Measurements from ENCODE around the gene TMEM59.

DNA sequence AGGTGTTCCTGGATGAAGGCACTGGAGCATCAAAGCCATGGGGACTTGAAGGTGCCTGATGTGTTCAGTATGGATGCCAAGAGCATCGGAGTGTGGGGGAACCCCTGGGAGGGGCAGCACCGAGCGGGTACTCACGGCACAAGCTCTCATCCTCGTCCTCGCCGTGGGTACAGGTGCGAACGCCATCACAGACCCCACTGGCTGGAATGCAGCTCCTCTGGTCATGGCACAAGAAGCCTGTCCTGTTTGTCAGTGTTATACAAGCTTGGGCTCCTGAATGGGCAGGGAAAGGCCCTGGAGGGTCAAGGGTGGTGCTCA is 41.0 kb downstream of the TMEM59 start:
- TF ChIP-seq, protein P1, sequence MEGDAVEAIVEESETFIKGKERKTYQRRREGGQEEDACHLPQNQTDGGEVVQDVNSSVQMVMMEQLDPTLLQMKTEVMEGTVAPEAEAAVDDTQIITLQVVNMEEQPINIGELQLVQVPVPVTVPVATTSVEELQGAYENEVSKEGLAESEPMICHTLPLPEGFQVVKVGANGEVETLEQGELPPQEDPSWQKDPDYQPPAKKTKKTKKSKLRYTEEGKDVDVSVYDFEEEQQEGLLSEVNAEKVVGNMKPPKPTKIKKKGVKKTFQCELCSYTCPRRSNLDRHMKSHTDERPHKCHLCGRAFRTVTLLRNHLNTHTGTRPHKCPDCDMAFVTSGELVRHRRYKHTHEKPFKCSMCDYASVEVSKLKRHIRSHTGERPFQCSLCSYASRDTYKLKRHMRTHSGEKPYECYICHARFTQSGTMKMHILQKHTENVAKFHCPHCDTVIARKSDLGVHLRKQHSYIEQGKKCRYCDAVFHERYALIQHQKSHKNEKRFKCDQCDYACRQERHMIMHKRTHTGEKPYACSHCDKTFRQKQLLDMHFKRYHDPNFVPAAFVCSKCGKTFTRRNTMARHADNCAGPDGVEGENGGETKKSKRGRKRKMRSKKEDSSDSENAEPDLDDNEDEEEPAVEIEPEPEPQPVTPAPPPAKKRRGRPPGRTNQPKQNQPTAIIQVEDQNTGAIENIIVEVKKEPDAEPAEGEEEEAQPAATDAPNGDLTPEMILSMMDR (IDR thresholded peaks at IDR 0.05), result no peak
- TF ChIP-seq POLR2A (IDR thresholded peaks at IDR 0.05), result no peak

Data from esophagus squamous epithelium (tissue), 4 donors.